Stimulated activated CD8-positive, alpha-beta memory T cell treated with anti-CD3 and anti-CD28 coated beads, Interleukin-12 subunit alpha, Interleukin-12 subunit beta, amount 100 ng/mL, for 4 hours (primary cell): Measurements from ENCODE around the gene RBP4.
"Not testable (repeated sequence)": the region's sequence is repeated elsewhere in the genome, so short reads cannot be mapped to it uniquely, and the experiment has no call there.

ENCODE experiments used
- DNase-seq: peaks from one replicate; pipeline ENCODE4 v3.0.0-alpha.2; 2020; ENCODE audit warnings: low read depth

RBP4 gene

DNA sequence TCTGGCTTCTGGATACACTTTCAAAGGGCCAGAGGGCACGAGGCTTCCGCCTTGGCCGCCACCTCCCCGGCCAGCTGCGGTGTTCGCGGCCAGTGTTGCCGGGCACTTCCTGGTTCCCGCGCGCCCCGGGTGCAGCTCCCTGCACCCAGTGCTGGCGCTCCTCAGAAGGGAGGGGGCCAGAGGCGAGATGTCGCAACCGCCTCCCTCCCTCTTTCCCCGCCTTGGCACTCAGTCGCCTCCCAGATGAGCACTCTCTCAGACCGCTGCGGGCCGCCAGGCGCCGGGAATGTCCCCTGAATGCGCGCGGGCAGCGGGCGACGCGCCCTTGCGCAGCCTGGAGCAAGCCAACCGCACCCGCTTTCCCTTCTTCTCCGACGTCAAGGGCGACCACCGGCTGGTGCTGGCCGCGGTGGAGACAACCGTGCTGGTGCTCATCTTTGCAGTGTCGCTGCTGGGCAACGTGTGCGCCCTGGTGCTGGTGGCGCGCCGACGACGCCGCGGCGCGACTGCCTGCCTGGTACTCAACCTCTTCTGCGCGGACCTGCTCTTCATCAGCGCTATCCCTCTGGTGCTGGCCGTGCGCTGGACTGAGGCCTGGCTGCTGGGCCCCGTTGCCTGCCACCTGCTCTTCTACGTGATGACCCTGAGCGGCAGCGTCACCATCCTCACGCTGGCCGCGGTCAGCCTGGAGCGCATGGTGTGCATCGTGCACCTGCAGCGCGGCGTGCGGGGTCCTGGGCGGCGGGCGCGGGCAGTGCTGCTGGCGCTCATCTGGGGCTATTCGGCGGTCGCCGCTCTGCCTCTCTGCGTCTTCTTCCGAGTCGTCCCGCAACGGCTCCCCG lies 34.4 kb downstream of the RBP4 start, which contains the start of gene FFAR4:
TSS of gene FFAR4 (plus strand) at position 231 of the 842 bp plus-strand sequence. CDS start at position 287, 56 bp downstream.
- no peak for DNase-seq

DNA sequence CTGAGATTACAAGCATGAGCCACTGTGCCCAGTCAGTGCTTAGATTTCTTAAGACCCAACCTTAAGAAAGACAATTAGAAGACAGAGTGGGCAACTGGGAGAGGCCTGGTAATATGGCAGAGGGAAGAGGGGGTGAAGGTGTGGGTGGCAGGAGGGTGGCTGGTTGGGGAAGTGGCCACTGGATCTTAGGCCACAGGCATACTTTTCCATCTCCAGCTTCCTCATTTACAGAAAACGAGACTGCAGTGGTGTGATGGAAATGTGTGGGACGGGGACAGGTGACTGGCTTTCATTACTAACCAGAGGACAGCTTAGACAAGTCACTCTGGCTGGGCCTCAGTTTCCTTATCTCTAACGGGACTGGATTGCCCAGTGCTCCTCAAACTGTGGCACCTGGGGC lies 35.6 kb downstream of the RBP4 start:
- no peak for DNase-seq

GRCh38 chr10:93560541-93560940 lies 40.5 kb downstream of the RBP4 start:
- DNase-seq: no peak

GRCh38 chr10:93559490-93559889 lies 41.5 kb downstream of the RBP4 start:
- no peak for DNase-seq

DNA sequence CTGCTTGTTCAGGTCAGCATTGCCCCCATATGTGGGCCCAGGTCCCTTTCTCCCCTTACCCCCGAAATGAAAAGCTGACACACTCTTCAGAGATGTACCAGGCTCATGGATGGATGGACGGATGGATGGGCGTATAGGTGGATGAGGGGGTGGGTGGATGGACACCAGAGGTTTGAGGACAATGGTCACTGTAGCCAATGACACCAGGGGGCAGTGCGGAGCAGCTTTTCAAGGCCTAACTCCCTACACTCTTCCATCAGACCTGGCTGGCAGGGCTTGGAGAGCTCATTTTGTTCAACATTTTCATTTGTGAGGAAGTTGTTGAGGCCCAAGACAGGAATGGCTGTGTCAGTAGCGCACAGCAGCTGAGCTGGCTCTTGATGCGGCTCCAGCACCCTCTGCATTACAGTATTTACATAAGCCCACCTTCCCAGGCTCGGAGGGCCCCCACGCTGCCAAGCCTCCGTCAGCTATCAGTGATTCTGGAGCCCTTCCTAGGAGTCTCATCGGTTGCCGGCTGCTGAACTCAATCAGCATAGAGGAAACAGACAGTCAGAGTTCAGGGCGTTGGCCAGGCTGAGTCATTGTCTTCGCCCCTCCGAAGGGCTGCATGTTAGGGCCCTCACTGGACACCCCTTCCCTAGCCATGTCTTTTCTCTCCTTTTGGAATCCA lies 46.1 kb downstream of the RBP4 start:
- DNase-seq: no peak

DNA sequence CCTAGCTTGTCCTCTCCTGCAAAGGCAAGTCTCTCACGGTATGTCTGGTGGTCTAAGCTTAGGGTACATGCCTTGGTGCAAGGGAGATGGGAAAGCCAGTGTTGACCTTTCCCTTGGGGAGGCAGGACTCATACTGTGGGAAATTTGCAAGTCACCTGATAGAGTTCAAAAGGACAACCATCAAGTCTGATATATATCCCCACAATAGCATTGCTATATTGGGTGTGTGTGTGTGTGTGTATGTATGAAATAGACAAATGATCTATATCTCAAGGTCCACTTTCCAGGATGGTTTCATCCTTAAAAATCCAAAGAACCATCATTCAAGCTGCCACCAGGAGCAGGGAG lies 46.7 kb downstream of the RBP4 start:
- DNase-seq: no peak

DNA sequence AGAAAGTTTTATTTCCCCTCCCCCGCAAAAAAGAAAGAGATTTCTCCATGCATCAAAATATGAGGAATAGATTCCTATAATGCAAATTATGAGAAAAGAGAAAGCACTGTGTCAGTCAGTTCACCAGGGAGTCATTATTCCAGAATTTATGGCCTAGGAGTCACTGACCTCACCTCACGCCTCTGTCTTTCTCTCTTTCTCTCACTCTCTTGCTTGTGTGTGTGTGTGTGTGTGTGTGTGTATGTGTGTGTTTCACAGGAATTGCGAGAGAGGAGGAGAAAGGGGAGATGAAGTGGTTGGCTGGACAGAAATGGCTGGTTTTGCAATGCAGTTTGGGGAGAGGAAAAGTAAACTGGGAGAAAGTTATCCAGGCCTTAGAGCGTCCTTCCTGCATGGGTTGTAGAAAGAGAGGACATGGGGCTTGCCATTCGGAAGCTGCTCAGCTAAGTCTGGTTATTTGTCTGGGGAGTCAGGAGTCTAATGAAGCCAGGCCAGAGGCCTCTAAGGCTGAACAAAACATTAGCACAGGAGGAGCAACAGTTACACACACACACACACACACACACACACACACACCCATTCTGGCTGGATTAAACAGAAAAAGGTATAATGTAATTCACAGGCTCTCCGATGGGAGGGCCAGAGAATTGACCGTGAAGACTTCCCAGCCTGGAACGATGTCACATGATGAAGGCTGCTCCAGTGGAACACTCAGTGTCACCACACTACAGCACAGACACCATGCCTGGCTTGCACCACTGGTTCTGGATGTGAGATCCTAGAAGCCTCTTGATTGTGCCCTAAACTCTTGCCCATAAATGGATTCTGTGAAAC lies 47.3 kb downstream of the RBP4 start:
- no peak for DNase-seq

GRCh38 chr10:93552780-93553179 lies 48.3 kb downstream of the RBP4 start:
- DNase-seq: no peak

DNA sequence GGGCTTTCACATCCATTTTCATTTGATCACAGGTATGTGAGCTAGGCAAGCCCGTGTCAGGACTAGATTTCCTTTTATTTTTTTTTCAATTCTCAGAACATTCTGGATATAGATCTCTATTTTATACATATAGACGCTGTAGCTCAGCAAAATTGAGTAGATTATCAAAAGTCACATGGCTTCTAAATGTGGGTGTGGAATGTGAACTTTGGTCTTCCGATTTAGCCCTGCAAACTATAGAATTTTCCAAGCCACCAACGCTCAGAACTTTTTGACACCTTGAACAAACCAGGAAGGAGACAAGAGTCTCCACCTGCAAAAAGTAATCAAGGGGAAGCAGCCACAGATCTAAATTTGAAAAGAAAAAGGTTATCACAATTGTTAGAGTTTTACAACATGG lies 50.4 kb downstream of the RBP4 start:
- DNase-seq: no peak

- no peak for DNase-seq
Measured at GRCh38 chr10:93548376-93549071, 52.5 kb downstream of the RBP4 start.

GRCh38 chr10:93547522-93547921 lies 53.5 kb downstream of the RBP4 start:
- no peak for DNase-seq

- DNase-seq: not testable (repeated sequence)
Measured at GRCh38 chr10:93546995-93547394, 54.0 kb downstream of the RBP4 start.

- no peak for DNase-seq
Measured at GRCh38 chr10:93542358-93542791, 58.7 kb downstream of the RBP4 start.
